Endothelial cell of umbilical vein (primary cell): Measurements from ENCODE around the gene NR6A1. TPM values are rescaled to one million over a fixed set of nuclear protein-coding genes. Genes with fewer than 3 reads are reported as not detected.

Experiments
- BruUV-seq: library from RNA; stranded (reverse); fragments of 400-500 nt; replicated peaks from 2 replicates; lab custom pipeline; 2021; lab: Mats Ljungman, UMichigan
- CTCF ChIA-PET: fragments of 300-600, 350-600 bp; sonication (Branson Sonifier 250); formaldehyde crosslinking; loops from one replicate; lab custom pipeline; 2021; ENCODE audit warnings: antibody characterized with exemption, inconsistent platforms; lab: Charles Lee
- POLR2A ChIA-PET: fragments of 300-600, 350-600 bp; sonication (Branson Sonifier 250); formaldehyde crosslinking; loops from one replicate; lab custom pipeline; 2021; ENCODE audit warnings: antibody characterized with exemption, inconsistent platforms; lab: Charles Lee
- DNase-seq: peaks from one replicate; pipeline ENCODE4 v3.0.0-alpha.2; 2011; ENCODE audit warnings: low read depth, low spot score
- FAIRE-seq: peaks from 2 replicates; lab custom pipeline; 2011; peaks lifted over from hg19 to GRCh38; lab: Jason Lieb, UNC
- H2AFZ ChIP-seq: 2 replicates; pipeline ENCODE4 v1.6.0; 2012; ENCODE audit warnings: low read depth, low read length, control low read depth, inconsistent platforms
- H3K27ac ChIP-seq: 2 replicates; pipeline ENCODE4 v1.5.1; 2011; ENCODE audit warnings: low read depth, mild to moderate bottlenecking, control low read depth, low read length, moderate library complexity; ENCODE audit not compliant: insufficient read depth
- H3K27me3 ChIP-seq, 2 experiments: 2 replicates each; pipeline versions ENCODE4 v1.6.0 to v1.6.1; 2011; ENCODE audit warnings: low read length in 2 of 2, mixed read lengths in 1 of 2; ENCODE audit not compliant: control insufficient read depth in 2 of 2, insufficient read depth in 2 of 2
- H3K36me3 ChIP-seq, 2 experiments: 2 replicates in 1 of 2; 3 replicates in 1 of 2; pipeline ENCODE4 v1.5.1; 2011; ENCODE audit warnings: low read length in 2 of 2, mild to moderate bottlenecking in 1 of 2, moderate library complexity in 1 of 2; ENCODE audit not compliant: control insufficient read depth in 2 of 2, insufficient read depth in 2 of 2; ENCODE audit errors: extremely low read depth in 1 of 2
- H3K4me1 ChIP-seq: 3 replicates; pipeline ENCODE4 v1.5.1; 2011; ENCODE audit warnings: mild to moderate bottlenecking, low read length; ENCODE audit not compliant: control insufficient read depth, insufficient read depth; ENCODE audit errors: extremely low read depth
- H3K4me2 ChIP-seq: 2 replicates; pipeline ENCODE4 v1.6.1; 2011; ENCODE audit warnings: low read length, control low read depth, mixed read lengths; ENCODE audit not compliant: insufficient read depth
- H3K4me3 ChIP-seq, 3 experiments: fragments of 200-600 bp in 1 of 3; sonication (generic), shearing (Covaris generic) in 1 of 3; replicated peaks in 1 of 3; 2 replicates each; pipeline ENCODE4 v1.5.1; 2011 to 2016; ENCODE audit warnings: control low read depth in 3 of 3, low read length in 3 of 3, mild to moderate bottlenecking in 2 of 3, inconsistent platforms in 1 of 3, low read depth in 1 of 3, moderate library complexity in 1 of 3; ENCODE audit not compliant: insufficient read depth in 1 of 3
- H3K79me2 ChIP-seq: 2 replicates; pipeline ENCODE4 v1.6.0; 2012; ENCODE audit warnings: low read length, inconsistent platforms; ENCODE audit not compliant: control insufficient read depth, insufficient read depth
- H3K9ac ChIP-seq: replicated peaks from 2 replicates; pipeline ENCODE3; 2011; ENCODE audit warnings: low read length, control low read depth; ENCODE audit not compliant: insufficient read depth; ENCODE audit errors: extremely low read depth
- H3K9me1 ChIP-seq: replicated peaks from 3 replicates; pipeline ENCODE4 v1.6.0; 2011; ENCODE audit warnings: mild to moderate bottlenecking, low read length; ENCODE audit not compliant: control insufficient read depth, insufficient read depth; ENCODE audit errors: extremely low read depth
- H3K9me3 ChIP-seq: replicated peaks from 2 replicates; pipeline ENCODE4 v1.5.1; 2012; ENCODE audit warnings: low read length, inconsistent platforms; ENCODE audit not compliant: control insufficient read depth, insufficient read depth
- H4K20me1 ChIP-seq: replicated peaks from 2 replicates; pipeline ENCODE3; 2011; ENCODE audit warnings: mild to moderate bottlenecking, low read length; ENCODE audit not compliant: control insufficient read depth, insufficient read depth; ENCODE audit errors: extremely low read depth
- CTCF ChIP-seq, 2 donors: IDR thresholded peaks; 1 replicate in 1 of 2; 2 replicates in 1 of 2; pipeline ENCODE4 v1.5.1; 2011; ENCODE audit warnings: low read length in 2 of 2, mild to moderate bottlenecking in 2 of 2, moderate library complexity in 2 of 2, control low read depth in 1 of 2, inconsistent platforms in 1 of 2, low read depth in 1 of 2; ENCODE audit not compliant: insufficient read depth in 1 of 2; ENCODE audit errors: extremely low read depth in 1 of 2
- EZH2 ChIP-seq: IDR thresholded peaks from 2 replicates; pipeline ENCODE4 v1.6.1; 2012; ENCODE audit warnings: borderline replicate concordance, low read depth, mild to moderate bottlenecking, moderate library complexity, low read length, inconsistent platforms; ENCODE audit not compliant: severe bottlenecking
- FOS ChIP-seq: IDR thresholded peaks from 2 replicates; pipeline ENCODE4 v1.6.1; 2011; ENCODE audit warnings: mild to moderate bottlenecking, low read length, moderate library complexity, borderline replicate concordance; ENCODE audit not compliant: insufficient read depth
- GATA2 ChIP-seq: IDR thresholded peaks from 2 replicates; pipeline ENCODE4 v1.7.0; 2011; ENCODE audit warnings: low read depth, mild to moderate bottlenecking, moderate library complexity, mixed read lengths, low read length; ENCODE audit not compliant: insufficient read length, insufficient read depth
- JUN ChIP-seq: IDR thresholded peaks from 2 replicates; pipeline ENCODE4 v1.6.1; 2011; ENCODE audit warnings: borderline replicate concordance, low read depth; ENCODE audit not compliant: insufficient read length, insufficient read depth
- MAX ChIP-seq: IDR thresholded peaks from 2 replicates; pipeline ENCODE4 v1.6.1; 2011; ENCODE audit not compliant: insufficient read depth, insufficient read length
- MYC ChIP-seq: IDR thresholded peaks from one replicate; pipeline ENCODE4 v1.6.1; 2011; ENCODE audit warnings: mild to moderate bottlenecking, low read depth, low read length
- POLR2A ChIP-seq: IDR thresholded peaks from 2 replicates; pipeline ENCODE4 v1.6.1; 2012; ENCODE audit warnings: low read depth, mild to moderate bottlenecking, control low read depth, low read length
- POLR2AphosphoS5 ChIP-seq: IDR thresholded peaks from 2 replicates; pipeline ENCODE4 v1.6.1; 2012; ENCODE audit warnings: low read depth, mild to moderate bottlenecking, control low read depth, low read length, moderate library complexity; ENCODE audit not compliant: insufficient read depth
- dilution Hi-C: fragments of 300-500 bp; cut with MboI; formaldehyde crosslinking; loops from one replicate; pipeline ENCODE4 v1.15.0; 2019; ENCODE audit warnings: low sequenced_read_pairs; ENCODE audit not compliant: extremely low pct_ligation_motif_present
- intact Hi-C: fragments of 100-400 bp; cut with micrococcal nuclease; formaldehyde crosslinking; loops from one replicate; pipeline ENCODE4 v1.10.0; 2022
- polyA plus RNA-seq, 4 experiments: library from polyadenylated mRNA; depleted of rRNA in 3 of 4; stranded (reverse) in 3 of 4; unstranded in 1 of 4; fragments of >200 nt; gene quantifications; 2 replicates each; pipeline versions ENCODE4 v1.2.1 to v1.2.3, GENCODE V29; 2011 to 2012; ENCODE audit warnings: missing spikeins in 1 of 4
- total RNA-seq: library from RNA; stranded (reverse); gene quantifications from 2 replicates; pipeline ENCODE4 v1.2.3, GENCODE V29; 2021

NR6A1 gene
- total and polyA plus RNA-seq, 2 donors (not counting 3 experiments of a cell fraction or from before 2014, with no cell fraction given), result 0.17 to 1.2 TPM

- H3K27me3 ChIP-seq, result no peaks in the 10 kb centered on the region
- POLR2A ChIA-PET, result no interaction called here
- BruUV-seq, result no TSS peak
- no peaks in the 10 kb centered on the region for H3K9me3 ChIP-seq
- H3K27ac ChIP-seq, result no peak overlapping the region
- H3K4me2 ChIP-seq, result no peak overlapping the region
- no peak overlapping the region for H2AFZ ChIP-seq
- no peaks in the 10 kb centered on the region for H4K20me1 ChIP-seq
- FAIRE-seq (no peak), DNase-seq (no peak)
- H3K36me3 ChIP-seq, result no peaks in the 10 kb centered on the region
- no peaks in the 10 kb centered on the region for H3K79me2 ChIP-seq
- H3K4me3 ChIP-seq, result no peak overlapping the region
- no peaks in the 10 kb centered on the region for H3K4me1 ChIP-seq
- intact Hi-C loops (no loop called here), dilution Hi-C loops (no loop called here)
- no peaks in the 10 kb centered on the region for H3K9me1 ChIP-seq
- CTCF ChIA-PET, result interaction anchor here (0.7 to 1.9 kb wide), 5 partner anchors 10 to 59 kb away, joined by 3 to 18 read pairs (median 3); no protein-coding TSS in a partner anchor
- TF ChIP-seq POLR2A (no peak), FOS (no peak), GATA2 (no peak), POLR2AphosphoS5 (no peak), EZH2 (no peak), MYC (no peak), JUN (no peak), MAX (no peak), CTCF (IDR thresholded peaks at IDR 0.05; ENCODE audit: extremely low read depth in 1 of 2, insufficient read depth in 1 of 2, low read depth in 1 of 2, low read length in 2 of 2) (no peak)
- no peak overlapping the region for H3K9ac ChIP-seq
Observed at GRCh38 chr9:124652203-124652602, 118.9 kb downstream of the NR6A1 start.
